ENCODE results near the gene GIGYF2.

The GIGYF2 gene

DNA sequence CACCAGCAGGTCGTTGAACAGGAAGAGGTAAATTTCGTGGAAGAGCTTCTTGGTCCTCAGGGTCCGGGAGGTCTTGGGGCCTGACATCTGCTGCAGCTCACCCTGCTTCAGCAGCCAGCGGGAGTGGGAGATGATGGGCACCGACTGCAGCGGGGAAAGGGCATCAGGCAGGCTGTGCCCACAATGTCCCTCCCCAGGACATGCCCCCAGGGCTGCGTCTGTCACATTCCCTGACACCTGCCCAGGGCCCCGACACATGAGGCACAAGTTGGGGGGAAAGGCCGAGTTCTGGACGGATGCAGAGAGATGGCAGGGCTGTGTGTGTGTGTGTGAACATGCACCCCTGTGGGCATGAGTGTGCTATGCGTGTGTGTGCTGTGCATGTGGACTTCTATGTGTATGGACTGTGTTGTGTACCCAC lies 186.9 kb downstream of the GIGYF2 start:
- Histone ChIP-seq H3K4me3 (ENCODE audit: insufficient read length, low read depth) (no peak overlapping the region), H3K4me1 (ENCODE audit: insufficient read depth, insufficient read length) (peaks cover 9% of the 10 kb centered on the region), H3K27me3 (ENCODE audit: insufficient read depth, insufficient read length) (no peaks in the 10 kb centered on the region), H3K36me3 (ENCODE audit: insufficient read depth, insufficient read length, low read length) (no peaks in the 10 kb centered on the region), H3K9me3 (ENCODE audit: insufficient read depth, low read length) (no peaks in the 10 kb centered on the region), H3K9ac (ENCODE audit: insufficient read length, low read depth) (no peak overlapping the region)
- TF ChIP-seq ZNF274 (IDR thresholded peaks at IDR 0.05; ENCODE audit: low read depth, low read length) = no peak
- no peak for TF ChIP-seq SUZ12 (IDR thresholded peaks at IDR 0.05; ENCODE audit: extremely low read depth, insufficient read depth, insufficient read length)
- TF ChIP-seq YY1 (IDR thresholded peaks at IDR 0.05; ENCODE audit: insufficient read depth, insufficient read length) = no peak
- no peak for DNase-seq (ENCODE audit: low read depth, low spot score)

DNA sequence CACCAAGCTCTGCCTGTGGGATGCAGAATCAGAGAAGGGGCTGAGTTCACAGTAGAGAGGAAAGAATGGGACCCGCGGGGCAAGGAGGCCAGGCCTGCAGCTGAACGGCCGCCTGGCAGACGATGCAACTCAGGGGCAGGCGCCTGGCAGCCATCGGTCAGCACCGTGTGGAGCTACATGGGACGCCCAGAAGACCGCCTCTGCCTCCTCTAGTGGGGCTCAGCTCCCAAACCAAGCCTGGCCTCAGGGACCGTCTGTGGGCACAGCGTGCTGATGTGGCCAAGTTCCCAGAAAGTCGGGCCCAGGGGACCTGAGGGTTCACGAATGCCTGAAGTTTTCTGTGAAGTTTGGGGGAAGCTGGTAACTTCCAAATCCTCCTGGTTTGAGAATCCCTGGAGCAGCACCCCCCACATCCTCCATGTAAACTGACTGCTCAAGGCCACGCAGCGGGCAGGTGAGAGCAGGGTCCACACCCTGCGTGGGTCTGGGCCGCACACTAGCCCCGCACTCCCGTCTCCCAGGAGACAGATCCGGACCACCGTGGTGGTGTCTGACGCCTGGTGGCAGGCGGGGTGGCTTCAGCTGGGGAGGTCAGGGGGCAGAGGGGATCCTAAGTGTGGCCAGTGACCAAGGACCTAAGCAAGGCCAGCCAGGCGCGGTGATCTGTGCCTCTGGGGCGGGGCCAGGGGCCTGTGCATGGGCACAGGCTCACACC lies 187.6 kb downstream of the GIGYF2 start:
- Histone ChIP-seq H3K4me3 (ENCODE audit: insufficient read length, low read depth) (no peak overlapping the region), H3K36me3 (ENCODE audit: insufficient read depth, insufficient read length, low read length) (no peaks in the 10 kb centered on the region), H3K4me1 (ENCODE audit: insufficient read depth, insufficient read length) (peaks cover 9% of the 10 kb centered on the region), H3K9ac (ENCODE audit: insufficient read length, low read depth) (no peak overlapping the region), H3K9me3 (ENCODE audit: insufficient read depth, low read length) (no peaks in the 10 kb centered on the region), H3K27me3 (ENCODE audit: insufficient read depth, insufficient read length) (no peaks in the 10 kb centered on the region)
- no peak for DNase-seq (ENCODE audit: low read depth, low spot score)
- no peak for TF ChIP-seq YY1 (IDR thresholded peaks at IDR 0.05; ENCODE audit: insufficient read depth, insufficient read length)
- no peak for TF ChIP-seq SUZ12 (IDR thresholded peaks at IDR 0.05; ENCODE audit: extremely low read depth, insufficient read depth, insufficient read length)
- TF ChIP-seq ZNF274 (IDR thresholded peaks at IDR 0.05; ENCODE audit: low read depth, low read length) = no peak

- Histone ChIP-seq H3K36me3 (ENCODE audit: insufficient read depth, insufficient read length, low read length) (no peaks in the 10 kb centered on the region), H3K4me3 (ENCODE audit: insufficient read length, low read depth) (no peak overlapping the region), H3K27me3 (ENCODE audit: insufficient read depth, insufficient read length) (no peaks in the 10 kb centered on the region), H3K9me3 (ENCODE audit: insufficient read depth, low read length) (no peaks in the 10 kb centered on the region), H3K4me1 (ENCODE audit: insufficient read depth, insufficient read length) (peaks cover 9% of the 10 kb centered on the region), H3K9ac (ENCODE audit: insufficient read length, low read depth) (no peak overlapping the region)
- TF ChIP-seq ZNF274 (IDR thresholded peaks at IDR 0.05; ENCODE audit: low read depth, low read length) = no peak
- no peak for TF ChIP-seq SUZ12 (IDR thresholded peaks at IDR 0.05; ENCODE audit: extremely low read depth, insufficient read depth, insufficient read length)
- no peak for TF ChIP-seq YY1 (IDR thresholded peaks at IDR 0.05; ENCODE audit: insufficient read depth, insufficient read length)
- no peak for DNase-seq (ENCODE audit: low read depth, low spot score)
Observed at GRCh38 chr2:232885264-232885961, 188.3 kb downstream of the GIGYF2 start.

- no peak overlapping the region for H3K4me3 ChIP-seq (ENCODE audit: insufficient read length, low read depth)
- peaks cover 10% of the 10 kb centered on the region for H3K4me1 ChIP-seq (ENCODE audit: insufficient read depth, insufficient read length)
- no peak overlapping the region for H3K9ac ChIP-seq (ENCODE audit: insufficient read length, low read depth)
- no peaks in the 10 kb centered on the region for H3K9me3 ChIP-seq (ENCODE audit: insufficient read depth, low read length)
- TF ChIP-seq YY1 (IDR thresholded peaks at IDR 0.05; ENCODE audit: insufficient read depth, insufficient read length) = no peak
- no peak for TF ChIP-seq SUZ12 (IDR thresholded peaks at IDR 0.05; ENCODE audit: extremely low read depth, insufficient read depth, insufficient read length)
- TF ChIP-seq ZNF274 (IDR thresholded peaks at IDR 0.05; ENCODE audit: low read depth, low read length) = no peak
- H3K27me3 ChIP-seq (ENCODE audit: insufficient read depth, insufficient read length) = no peaks in the 10 kb centered on the region
- DNase-seq (ENCODE audit: low read depth, low spot score) = no peak
- no peaks in the 10 kb centered on the region for H3K36me3 ChIP-seq (ENCODE audit: insufficient read depth, insufficient read length, low read length)
Observed at GRCh38 chr2:232886176-232886575, 189.0 kb downstream of the GIGYF2 start.

DNA sequence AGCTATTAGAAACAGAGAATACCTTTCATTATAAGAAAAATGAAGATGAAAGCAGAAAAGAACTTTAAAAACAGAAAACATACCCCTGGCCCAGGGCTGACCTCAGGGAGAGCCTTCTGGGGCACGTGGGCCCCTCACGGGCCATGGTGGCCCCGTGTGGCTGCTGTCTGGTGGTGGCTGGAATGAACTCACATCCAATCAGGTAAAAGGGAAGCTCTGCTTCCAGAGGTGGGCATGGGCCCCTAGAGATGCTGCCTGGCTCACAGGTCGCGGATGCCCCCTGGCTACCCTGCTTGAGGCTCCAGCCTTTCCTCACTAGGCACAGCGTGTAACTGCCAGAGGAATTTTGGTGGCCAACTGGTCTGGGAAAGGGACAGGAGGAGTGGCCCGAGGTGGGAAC lies 189.5 kb downstream of the GIGYF2 start:
- DNase-seq (ENCODE audit: low read depth, low spot score) = no peak
- Histone ChIP-seq H3K36me3 (ENCODE audit: insufficient read depth, insufficient read length, low read length) (no peaks in the 10 kb centered on the region), H3K4me1 (ENCODE audit: insufficient read depth, insufficient read length) (peaks cover 14% of the 10 kb centered on the region), H3K9ac (ENCODE audit: insufficient read length, low read depth) (peak overlapping the region; percentile 11), H3K27me3 (ENCODE audit: insufficient read depth, insufficient read length) (no peaks in the 10 kb centered on the region), H3K4me3 (ENCODE audit: insufficient read length, low read depth) (no peak overlapping the region), H3K9me3 (ENCODE audit: insufficient read depth, low read length) (no peaks in the 10 kb centered on the region)
- TF ChIP-seq ZNF274 (IDR thresholded peaks at IDR 0.05; ENCODE audit: low read depth, low read length) = no peak

DNA sequence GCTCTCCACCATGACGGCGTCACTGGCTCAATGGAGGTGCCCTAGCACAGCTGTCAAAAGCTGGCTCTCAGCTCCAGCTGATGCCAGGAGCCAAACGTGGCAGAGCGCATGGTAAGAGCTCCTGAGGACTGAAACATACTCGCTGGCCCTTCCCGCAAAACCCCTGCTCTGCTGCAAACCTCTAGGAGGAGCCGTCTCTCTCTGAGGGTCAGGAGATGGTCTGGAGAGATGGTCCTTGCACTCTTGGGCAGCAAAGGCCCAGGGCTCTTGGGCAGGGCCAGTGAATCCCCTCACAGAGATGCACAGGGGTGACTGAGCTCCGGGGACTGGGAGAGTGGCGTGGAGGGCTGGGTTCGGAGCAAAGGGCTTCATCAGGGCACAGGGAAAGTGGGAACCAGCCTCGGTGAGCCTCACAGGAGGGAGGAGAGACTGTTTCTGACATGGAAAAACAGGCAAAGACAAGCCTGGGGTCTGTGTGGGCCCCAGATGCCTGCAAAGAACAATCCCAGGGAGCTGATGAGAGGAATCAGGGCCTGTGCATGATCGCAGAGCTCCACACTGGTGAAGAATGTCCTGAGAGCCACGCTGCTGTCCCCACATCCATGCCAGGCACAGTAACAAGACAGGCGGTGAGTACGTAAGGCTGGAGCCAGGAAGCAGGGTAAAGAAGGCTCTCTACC lies 190.2 kb downstream of the GIGYF2 start:
- Histone ChIP-seq H3K27me3 (ENCODE audit: insufficient read depth, insufficient read length) (no peaks in the 10 kb centered on the region), H3K9me3 (ENCODE audit: insufficient read depth, low read length) (no peaks in the 10 kb centered on the region), H3K4me1 (ENCODE audit: insufficient read depth, insufficient read length) (peaks cover 14% of the 10 kb centered on the region), H3K4me3 (ENCODE audit: insufficient read length, low read depth) (no peak overlapping the region), H3K9ac (ENCODE audit: insufficient read length, low read depth) (peak overlapping the region; percentile 11), H3K36me3 (ENCODE audit: insufficient read depth, insufficient read length, low read length) (no peaks in the 10 kb centered on the region)
- TF ChIP-seq SUZ12 (IDR thresholded peaks at IDR 0.05; ENCODE audit: extremely low read depth, insufficient read depth, insufficient read length) = no peak
- TF ChIP-seq ZNF274 (IDR thresholded peaks at IDR 0.05; ENCODE audit: low read depth, low read length) = no peak
- TF ChIP-seq YY1 (IDR thresholded peaks at IDR 0.05; ENCODE audit: insufficient read depth, insufficient read length) = no peak
- no peak for DNase-seq (ENCODE audit: low read depth, low spot score)
